Right hindlimb (tissue), 1 donor: ENCODE measurements around the gene ARMCX2.
"Not testable (repeated sequence)": the region's sequence is repeated elsewhere in the genome, so short reads cannot be mapped to it uniquely, and the experiment has no call there.

ENCODE experiments used
- DNase-seq: peaks from one replicate; pipeline ENCODE4 v3.0.0-alpha.2; 2018

ARMCX2 gene

DNA sequence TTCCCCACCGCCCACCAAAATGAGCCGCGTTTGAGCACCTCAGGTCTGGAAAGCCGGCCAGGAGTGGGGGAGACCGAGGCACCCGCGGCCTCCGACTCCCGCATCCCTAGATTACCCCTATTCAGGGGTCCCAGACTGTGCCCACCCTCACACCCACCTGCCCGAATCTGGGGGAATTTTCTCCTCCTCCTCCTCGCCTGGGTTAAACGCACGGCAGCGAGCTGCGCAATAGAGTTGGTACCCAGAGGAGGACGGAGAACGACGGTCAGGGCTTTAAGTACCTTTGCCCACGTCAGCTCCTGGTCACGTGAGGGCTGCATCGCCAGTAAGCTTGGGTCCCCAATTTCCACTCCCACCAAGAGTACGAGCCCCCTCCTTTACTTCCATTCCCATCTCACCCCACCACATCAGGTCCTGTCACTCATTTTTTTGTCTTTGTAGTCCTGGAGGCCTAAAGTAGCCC, at the start of gene ARMCX2:
Gene ARMCX2, minus strand, starts transcription at position 250 of the 463 bp plus-strand sequence. CDS start 2,262 bp downstream, outside the sequence.
- peak; percentile 80 for DNase-seq

GRCh38 chrX:101709384-101709783, 49.7 kb upstream of the ARMCX2 start:
- no peak for DNase-seq

GRCh38 chrX:101708163-101708562, 48.5 kb upstream of the ARMCX2 start:
- DNase-seq, result peak; percentile 17

DNA sequence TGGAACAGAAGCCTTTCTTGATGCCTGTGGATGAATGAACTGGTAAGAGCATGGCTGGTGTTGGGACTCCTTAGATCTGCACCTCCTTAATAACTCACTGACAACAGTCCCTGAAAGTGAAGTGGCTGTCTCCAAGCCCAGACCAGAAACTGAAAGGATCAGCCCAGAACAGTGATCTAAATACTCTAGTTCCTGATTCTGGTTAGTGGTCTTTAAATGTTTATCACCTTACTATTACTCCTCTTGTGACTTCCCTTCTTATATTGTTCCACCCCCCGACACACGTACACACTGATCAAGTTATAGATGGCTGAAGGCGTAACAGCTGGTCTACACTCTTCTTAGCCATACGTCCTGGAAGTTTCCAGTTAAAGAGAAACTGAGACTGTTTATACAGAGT, 33.8 kb upstream of the ARMCX2 start:
- no peak for DNase-seq

- no peak for DNase-seq
These were observed 32.2 kb upstream of the ARMCX2 start for GRCh38 chrX:101691835-101692234.

- DNase-seq, result no peak
These were observed 26.9 kb upstream of the ARMCX2 start for GRCh38 chrX:101686574-101686973.

DNA sequence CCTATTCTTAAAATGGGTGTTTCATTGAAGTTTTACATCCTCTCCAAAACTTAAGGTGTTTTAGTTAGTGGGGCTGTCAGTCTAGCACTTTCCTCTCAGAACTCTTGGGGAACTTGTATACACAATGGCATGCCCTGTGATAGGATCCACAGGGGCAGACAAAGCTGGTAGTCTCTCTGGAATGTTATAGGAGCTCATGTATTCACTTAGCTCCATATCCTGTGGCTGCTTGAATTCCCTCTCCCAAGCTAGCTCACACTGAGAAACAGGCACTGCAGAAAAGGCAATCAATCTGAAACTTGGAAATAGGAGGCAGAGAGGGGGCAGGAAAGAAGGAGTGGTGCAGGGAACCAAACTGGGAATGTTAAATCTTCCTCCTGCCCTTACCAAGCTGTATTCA, 26.3 kb upstream of the ARMCX2 start:
- no peak for DNase-seq

DNA sequence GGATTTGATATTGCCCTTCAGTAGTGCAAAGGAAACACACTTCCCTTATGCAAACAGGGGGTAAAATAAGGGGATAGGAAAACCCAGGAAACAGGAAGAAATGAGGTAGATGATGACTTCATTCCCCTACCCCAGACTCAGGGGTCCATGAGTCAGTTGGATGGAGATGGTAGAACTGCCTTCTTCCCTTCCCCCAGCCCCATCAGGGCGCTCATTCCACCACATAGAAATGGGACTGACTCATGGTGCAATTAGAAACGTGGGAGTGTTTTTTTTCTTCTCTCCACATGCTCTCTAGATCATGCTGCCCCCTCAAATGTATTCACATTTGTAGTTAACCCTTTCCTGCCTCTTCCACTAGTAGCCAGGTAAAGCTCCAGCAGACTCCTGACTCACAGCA, 23.1 kb upstream of the ARMCX2 start:
- no peak for DNase-seq

GRCh38 chrX:101677028-101677427, 17.4 kb upstream of the ARMCX2 start:
- no peak for DNase-seq

GRCh38 chrX:101676571-101676970, 16.9 kb upstream of the ARMCX2 start:
- no peak for DNase-seq

GRCh38 chrX:101668143-101668542, 8.5 kb upstream of the ARMCX2 start:
- DNase-seq, result no peak

- DNase-seq, result peak; percentile 81
These were observed 774 bp downstream of the ARMCX2 start for GRCh38 chrX:101658661-101659491.

DNA sequence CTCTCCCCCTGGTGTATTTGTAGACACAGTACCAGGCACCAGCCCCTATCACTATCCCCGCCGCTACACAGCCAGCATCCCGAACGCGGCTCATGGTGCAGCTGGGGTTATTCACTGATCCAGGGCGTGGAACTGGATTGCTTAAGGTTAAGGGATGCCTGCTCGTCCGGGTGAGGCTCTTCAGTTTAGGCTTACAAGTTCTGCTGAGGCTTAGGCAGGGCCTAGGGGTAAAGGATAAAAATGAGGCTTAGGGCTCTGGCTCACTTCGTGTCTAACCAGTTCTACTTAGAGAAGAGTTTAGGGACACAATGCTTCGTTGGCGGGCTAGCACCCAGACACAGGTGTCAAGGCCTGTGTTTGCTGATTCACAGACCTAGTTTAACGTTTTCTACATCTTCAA, 2.2 kb downstream of the ARMCX2 start:
- no peak for DNase-seq

DNA sequence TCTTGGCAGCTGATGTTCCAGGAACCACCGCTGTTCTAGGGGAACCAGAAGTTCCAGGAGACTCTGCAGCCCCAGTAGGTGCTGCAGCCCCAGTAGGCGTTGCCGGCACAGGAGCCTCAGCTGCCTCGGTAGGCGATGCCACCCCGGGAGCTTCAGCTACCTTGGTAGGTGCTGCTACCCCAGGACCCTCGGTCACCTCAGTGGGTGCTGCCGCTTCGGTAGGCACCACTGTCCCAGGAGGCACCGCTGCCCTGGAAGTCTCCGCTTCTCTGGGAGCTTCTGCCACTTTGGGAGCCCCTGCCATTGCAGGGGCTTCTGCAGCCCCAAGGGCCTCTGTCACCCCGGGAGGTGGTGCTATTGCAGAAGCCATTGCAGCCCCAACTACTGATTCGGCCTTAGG, 2.8 kb downstream of the ARMCX2 start:
- DNase-seq, result no peak

- no peak for DNase-seq
These were observed 4.1 kb downstream of the ARMCX2 start for GRCh38 chrX:101655534-101655933.

GRCh38 chrX:101647716-101648115, 11.9 kb downstream of the ARMCX2 start:
- not testable (repeated sequence) for DNase-seq

DNA sequence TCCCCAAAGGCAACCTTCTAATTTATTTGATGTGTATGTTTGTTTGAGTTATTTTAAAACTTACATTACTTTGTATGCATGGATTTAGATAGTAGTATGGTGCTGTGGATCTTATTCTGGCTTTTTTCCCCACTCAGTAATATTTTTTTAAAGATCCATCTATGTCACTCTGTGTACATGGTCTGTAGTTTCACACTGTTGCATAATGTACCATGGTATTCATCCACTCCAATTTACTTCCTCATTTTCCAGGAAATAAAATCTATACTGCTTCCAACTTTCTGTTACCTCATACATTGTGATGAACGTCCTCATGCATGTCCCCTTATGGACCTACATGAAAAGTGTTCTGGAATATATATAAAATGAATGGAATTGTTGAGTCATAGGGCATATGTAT, 17.6 kb downstream of the ARMCX2 start:
- DNase-seq, result no peak

- DNase-seq, result no peak
These were observed 20.1 kb downstream of the ARMCX2 start for GRCh38 chrX:101639583-101639982.

DNA sequence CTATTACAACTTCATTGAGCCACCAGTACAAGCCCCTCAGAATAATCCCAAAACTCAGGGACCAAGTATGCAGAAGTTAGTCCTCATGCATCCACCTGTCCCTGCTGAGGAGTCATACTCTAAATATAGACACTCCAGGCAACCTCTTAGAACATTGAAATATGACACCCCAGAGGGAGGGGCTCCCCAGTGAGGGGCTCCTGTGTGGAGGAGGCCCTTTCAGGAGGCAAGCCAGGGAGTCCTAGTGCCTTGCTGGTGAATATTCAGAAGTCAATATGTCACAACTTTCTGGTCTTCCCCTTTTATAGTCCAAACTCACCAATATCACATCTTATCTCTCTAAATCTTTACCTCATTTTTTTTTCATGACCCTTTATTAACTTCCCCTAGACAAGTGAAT, 40.3 kb downstream of the ARMCX2 start:
- no peak for DNase-seq

DNA sequence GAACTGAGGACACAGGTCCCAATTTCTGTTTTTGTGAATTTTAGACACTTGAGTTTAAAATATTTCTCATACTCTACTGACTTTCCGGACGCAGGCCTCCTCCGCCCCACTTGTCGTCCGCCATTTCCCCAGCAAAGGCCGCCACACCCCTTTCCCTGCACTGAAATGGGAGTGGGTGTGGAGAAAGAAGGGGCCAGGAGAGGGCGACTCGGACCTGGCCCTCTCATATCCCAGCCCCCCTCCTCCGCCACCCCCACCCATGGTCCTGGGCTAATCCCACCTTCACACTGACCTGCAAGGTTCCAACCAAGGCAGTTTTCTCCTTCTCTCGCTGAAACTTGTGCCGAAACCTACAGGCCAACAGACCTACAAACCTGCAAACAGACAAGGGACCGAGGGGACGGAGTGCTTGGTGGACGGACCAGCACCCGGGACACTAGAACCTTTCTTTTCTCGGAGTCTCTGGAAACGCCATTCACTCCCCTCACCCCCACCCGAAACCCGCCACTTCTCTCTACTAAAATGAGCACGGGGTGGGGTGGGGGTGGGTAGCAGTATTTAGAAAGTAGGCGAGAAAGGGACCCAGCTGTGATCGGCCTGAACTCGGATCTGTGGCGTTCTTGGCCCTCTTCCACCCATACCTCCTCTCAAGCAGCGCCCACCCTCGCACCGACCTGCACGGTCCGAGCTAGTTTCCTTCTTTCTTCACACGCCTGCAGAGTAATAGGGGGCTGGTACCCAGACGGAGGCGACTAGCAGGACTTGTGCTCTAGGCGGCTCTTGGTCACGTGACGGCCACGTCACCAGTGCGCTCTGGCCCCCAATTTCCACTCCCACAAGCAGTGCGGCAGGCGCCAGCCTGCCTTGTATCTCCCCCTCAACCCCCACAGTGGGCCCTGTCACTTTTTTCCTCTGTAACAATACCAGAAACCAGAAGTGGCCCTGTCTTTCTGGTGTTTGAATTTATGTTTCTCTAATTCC, 42.1 kb downstream of the ARMCX2 start, which contains the start of gene ARMCX6:
Gene ARMCX6, minus strand, starts transcription at position 790 of the 981 bp plus-strand sequence. CDS start 1,380 bp downstream, outside the sequence.
- DNase-seq, result peak; percentile 86

DNA sequence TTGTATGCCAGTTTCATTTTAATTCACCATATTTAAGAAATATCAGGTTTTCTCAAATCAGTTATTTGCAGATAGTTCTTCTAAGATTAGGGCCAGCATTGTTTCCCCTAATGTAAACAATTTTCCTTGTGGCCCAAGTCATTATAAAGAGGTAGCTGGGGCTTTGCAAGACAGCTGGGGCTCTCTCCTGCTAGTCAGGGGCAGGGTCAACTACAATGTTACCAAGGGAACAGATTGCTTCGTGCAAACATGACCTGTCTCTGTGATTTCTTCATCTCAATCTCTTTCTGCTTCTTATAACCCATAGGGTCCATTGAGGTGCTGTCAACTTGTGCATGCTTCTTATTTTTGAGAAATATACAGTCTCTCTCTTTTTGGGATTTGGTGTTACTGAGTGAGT, 53.9 kb downstream of the ARMCX2 start:
- DNase-seq, result no peak
